ENCODE data around the gene RASSF7. TPM values are rescaled to one million over a fixed set of nuclear protein-coding genes. Genes with fewer than 3 reads are reported as not detected.

Gene RASSF7
- total RNA-seq, 1 experiment from 2014 or later = 32.5 TPM

DNA sequence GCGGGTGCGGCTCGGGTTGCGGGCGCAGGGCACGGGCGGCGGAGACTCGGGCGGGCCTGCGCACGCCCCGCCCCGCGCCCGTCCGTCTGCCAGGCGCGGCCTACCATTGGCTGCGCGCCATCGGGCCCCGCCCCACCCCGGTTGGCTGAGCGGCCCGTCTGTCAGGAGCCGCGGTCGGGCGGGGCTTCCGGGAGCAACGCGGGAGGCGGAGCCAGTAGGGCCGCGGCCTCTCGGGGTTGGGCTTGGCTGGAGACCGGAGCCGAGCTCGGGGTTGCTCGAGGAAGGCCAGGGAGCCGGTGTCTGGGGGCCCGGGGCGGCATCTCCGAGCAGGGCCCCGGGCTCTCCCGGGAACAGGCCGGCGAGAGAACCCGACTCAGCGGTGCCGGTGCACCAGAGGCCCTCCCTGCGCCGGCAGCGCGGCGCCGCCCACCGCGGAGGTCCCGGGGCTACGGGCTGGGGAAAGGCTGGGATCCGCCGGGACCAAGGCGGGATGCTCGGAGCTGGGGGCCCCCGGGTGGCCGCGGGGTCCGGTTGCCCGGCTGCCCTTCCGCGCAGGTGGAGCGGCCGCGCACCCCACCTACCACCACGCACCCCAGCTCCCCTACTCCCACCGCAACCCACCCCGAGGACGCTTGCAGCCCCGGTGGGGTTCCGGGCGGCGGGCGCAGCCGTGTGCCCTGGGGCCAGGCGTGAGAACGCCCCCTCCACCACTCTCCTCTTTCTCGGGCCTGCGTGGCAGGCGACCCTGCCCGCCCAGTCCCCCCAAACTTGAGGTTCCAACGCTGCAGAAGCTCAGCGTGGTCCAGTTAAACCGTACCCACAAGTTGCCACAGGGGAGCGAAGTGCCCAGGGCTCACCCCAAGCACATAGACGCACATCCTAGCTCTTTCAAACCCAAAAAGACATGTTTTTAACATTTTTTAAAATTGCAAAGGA, 25.0 kb upstream of the RASSF7 start, which contains the start of gene HRAS (continued):
- TF ChIP-seq, protein P1, sequence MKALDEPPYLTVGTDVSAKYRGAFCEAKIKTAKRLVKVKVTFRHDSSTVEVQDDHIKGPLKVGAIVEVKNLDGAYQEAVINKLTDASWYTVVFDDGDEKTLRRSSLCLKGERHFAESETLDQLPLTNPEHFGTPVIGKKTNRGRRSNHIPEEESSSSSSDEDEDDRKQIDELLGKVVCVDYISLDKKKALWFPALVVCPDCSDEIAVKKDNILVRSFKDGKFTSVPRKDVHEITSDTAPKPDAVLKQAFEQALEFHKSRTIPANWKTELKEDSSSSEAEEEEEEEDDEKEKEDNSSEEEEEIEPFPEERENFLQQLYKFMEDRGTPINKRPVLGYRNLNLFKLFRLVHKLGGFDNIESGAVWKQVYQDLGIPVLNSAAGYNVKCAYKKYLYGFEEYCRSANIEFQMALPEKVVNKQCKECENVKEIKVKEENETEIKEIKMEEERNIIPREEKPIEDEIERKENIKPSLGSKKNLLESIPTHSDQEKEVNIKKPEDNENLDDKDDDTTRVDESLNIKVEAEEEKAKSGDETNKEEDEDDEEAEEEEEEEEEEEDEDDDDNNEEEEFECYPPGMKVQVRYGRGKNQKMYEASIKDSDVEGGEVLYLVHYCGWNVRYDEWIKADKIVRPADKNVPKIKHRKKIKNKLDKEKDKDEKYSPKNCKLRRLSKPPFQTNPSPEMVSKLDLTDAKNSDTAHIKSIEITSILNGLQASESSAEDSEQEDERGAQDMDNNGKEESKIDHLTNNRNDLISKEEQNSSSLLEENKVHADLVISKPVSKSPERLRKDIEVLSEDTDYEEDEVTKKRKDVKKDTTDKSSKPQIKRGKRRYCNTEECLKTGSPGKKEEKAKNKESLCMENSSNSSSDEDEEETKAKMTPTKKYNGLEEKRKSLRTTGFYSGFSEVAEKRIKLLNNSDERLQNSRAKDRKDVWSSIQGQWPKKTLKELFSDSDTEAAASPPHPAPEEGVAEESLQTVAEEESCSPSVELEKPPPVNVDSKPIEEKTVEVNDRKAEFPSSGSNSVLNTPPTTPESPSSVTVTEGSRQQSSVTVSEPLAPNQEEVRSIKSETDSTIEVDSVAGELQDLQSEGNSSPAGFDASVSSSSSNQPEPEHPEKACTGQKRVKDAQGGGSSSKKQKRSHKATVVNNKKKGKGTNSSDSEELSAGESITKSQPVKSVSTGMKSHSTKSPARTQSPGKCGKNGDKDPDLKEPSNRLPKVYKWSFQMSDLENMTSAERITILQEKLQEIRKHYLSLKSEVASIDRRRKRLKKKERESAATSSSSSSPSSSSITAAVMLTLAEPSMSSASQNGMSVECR (CRISPR knock-in tag; IDR thresholded peaks at IDR 0.05; ENCODE audit: borderline replicate concordance) = peak; percentile 64; the same call in 1 of the 2 replicates
- TF ChIP-seq FOXK1 (CRISPR knock-in tag; IDR thresholded peaks at IDR 0.05) (peak; percentile 55; the same call in 1 of the 2 replicates), NFATC4 (CRISPR knock-in tag; IDR thresholded peaks at IDR 0.05) (no peak), TEAD4 (CRISPR knock-in tag; IDR thresholded peaks at IDR 0.05) (no peak), NR3C1 (CRISPR knock-in tag; conservative IDR thresholded peaks at IDR 0.05; ENCODE audit: low read depth) (no peak), NR1H2 (CRISPR knock-in tag; IDR thresholded peaks at IDR 0.05) (no peak), GABPB1 (CRISPR knock-in tag; IDR thresholded peaks at IDR 0.05) (peak; percentile 39; the same call in 1 of the 2 replicates), RELA (CRISPR knock-in tag; IDR thresholded peaks at IDR 0.05; ENCODE audit: borderline replicate concordance) (no peak), EMX1 (CRISPR knock-in tag; IDR thresholded peaks at IDR 0.05) (no peak), ZNF396 (CRISPR knock-in tag; IDR thresholded peaks at IDR 0.05; ENCODE audit: borderline replicate concordance) (no peak), CREM (CRISPR knock-in tag; IDR thresholded peaks at IDR 0.05) (no peak), ZBTB21 (CRISPR knock-in tag; IDR thresholded peaks at IDR 0.05; ENCODE audit: borderline replicate concordance) (no peak), TEAD1 (CRISPR knock-in tag; IDR thresholded peaks at IDR 0.05) (peak; percentile 57; the same call in 1 of the 2 replicates)
- TF ChIP-seq, protein P2, sequence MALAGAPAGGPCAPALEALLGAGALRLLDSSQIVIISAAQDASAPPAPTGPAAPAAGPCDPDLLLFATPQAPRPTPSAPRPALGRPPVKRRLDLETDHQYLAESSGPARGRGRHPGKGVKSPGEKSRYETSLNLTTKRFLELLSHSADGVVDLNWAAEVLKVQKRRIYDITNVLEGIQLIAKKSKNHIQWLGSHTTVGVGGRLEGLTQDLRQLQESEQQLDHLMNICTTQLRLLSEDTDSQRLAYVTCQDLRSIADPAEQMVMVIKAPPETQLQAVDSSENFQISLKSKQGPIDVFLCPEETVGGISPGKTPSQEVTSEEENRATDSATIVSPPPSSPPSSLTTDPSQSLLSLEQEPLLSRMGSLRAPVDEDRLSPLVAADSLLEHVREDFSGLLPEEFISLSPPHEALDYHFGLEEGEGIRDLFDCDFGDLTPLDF (CRISPR knock-in tag; IDR thresholded peaks at IDR 0.05) = no peak
- TF ChIP-seq, protein P3, sequence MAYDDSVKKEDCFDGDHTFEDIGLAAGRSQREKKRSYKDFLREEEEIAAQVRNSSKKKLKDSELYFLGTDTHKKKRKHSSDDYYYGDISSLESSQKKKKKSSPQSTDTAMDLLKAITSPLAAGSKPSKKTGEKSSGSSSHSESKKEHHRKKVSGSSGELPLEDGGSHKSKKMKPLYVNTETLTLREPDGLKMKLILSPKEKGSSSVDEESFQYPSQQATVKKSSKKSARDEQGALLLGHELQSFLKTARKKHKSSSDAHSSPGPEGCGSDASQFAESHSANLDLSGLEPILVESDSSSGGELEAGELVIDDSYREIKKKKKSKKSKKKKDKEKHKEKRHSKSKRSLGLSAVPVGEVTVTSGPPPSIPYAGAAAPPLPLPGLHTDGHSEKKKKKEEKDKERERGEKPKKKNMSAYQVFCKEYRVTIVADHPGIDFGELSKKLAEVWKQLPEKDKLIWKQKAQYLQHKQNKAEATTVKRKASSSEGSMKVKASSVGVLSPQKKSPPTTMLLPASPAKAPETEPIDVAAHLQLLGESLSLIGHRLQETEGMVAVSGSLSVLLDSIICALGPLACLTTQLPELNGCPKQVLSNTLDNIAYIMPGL (CRISPR knock-in tag; IDR thresholded peaks at IDR 0.05) = peak; percentile 73; the same call in 1 of the 2 replicates
- TF ChIP-seq, protein P4, sequence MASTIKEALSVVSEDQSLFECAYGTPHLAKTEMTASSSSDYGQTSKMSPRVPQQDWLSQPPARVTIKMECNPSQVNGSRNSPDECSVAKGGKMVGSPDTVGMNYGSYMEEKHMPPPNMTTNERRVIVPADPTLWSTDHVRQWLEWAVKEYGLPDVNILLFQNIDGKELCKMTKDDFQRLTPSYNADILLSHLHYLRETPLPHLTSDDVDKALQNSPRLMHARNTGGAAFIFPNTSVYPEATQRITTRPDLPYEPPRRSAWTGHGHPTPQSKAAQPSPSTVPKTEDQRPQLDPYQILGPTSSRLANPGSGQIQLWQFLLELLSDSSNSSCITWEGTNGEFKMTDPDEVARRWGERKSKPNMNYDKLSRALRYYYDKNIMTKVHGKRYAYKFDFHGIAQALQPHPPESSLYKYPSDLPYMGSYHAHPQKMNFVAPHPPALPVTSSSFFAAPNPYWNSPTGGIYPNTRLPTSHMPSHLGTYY (CRISPR knock-in tag; IDR thresholded peaks at IDR 0.05) = no peak
- TF ChIP-seq, protein P5, sequence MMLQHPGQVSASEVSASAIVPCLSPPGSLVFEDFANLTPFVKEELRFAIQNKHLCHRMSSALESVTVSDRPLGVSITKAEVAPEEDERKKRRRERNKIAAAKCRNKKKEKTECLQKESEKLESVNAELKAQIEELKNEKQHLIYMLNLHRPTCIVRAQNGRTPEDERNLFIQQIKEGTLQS (CRISPR knock-in tag; conservative IDR thresholded peaks at IDR 0.05) = no peak
